ENCODE results near the gene NCKAP5. TPM values are rescaled to one million over a fixed set of nuclear protein-coding genes. Genes with fewer than 3 reads are reported as not detected.

NCKAP5 gene
- total and polyA plus RNA-seq, 2 experiments from 2014 or later, result 0.21 to 0.31 TPM

DNA sequence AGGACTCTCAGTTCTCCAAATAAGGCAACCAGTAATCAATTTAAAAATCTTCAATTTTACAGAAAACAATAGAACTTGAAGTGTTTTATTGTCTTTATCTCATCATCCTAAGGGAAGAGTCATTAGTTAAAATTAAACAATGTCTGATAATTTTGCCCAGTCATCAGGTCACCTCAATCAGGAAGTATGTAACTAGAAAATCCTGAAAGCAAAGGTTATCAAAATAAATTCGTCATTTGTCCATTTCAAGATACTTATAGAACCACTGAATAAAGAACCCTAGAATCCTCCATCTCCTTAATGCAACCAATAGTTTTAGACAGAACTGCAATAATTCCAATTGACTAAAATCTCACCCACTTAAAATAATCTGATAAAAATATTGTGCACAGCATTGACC is 115.2 kb downstream of the NCKAP5 start:
- Histone ChIP-seq H3K4me3 (no peak overlapping the region), H3K27me3 (no peaks in the 10 kb centered on the region), H3K27ac (no peak overlapping the region), H3K36me3 (no peaks in the 10 kb centered on the region), H3K4me1 (ENCODE audit: low read depth) (no peaks in the 10 kb centered on the region), H3K9me3 (ENCODE audit: low read depth) (no peaks in the 10 kb centered on the region)
- no peak for DNase-seq (ENCODE audit: low read depth in 1 of 2, low spot score in 1 of 2)
- TF ChIP-seq, protein P1, sequence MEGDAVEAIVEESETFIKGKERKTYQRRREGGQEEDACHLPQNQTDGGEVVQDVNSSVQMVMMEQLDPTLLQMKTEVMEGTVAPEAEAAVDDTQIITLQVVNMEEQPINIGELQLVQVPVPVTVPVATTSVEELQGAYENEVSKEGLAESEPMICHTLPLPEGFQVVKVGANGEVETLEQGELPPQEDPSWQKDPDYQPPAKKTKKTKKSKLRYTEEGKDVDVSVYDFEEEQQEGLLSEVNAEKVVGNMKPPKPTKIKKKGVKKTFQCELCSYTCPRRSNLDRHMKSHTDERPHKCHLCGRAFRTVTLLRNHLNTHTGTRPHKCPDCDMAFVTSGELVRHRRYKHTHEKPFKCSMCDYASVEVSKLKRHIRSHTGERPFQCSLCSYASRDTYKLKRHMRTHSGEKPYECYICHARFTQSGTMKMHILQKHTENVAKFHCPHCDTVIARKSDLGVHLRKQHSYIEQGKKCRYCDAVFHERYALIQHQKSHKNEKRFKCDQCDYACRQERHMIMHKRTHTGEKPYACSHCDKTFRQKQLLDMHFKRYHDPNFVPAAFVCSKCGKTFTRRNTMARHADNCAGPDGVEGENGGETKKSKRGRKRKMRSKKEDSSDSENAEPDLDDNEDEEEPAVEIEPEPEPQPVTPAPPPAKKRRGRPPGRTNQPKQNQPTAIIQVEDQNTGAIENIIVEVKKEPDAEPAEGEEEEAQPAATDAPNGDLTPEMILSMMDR (IDR thresholded peaks at IDR 0.05; ENCODE audit: low read depth, low read length), result no peak

DNA sequence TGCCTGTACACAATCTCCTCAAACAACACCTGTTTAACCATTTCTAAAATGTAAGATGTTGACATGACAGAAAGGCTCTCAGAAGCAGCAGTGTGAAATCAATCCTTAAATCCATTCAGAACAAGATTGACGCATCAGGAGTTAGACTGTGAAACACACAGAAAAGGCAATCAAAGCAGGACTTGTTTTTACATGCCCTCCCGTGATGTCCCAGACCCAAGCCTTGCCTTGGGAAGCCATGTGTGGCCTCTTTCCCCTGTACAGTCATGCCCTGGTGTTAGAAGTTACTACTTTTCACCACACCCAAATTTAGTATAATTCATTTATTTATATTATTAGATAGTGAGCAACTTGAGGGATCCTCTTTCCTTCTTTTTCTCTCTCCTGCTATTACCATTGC is 115.7 kb downstream of the NCKAP5 start:
- TF ChIP-seq, protein P1 (IDR thresholded peaks at IDR 0.05; ENCODE audit: low read depth, low read length), result no peak
- Histone ChIP-seq H3K4me1 (ENCODE audit: low read depth) (no peaks in the 10 kb centered on the region), H3K4me3 (no peak overlapping the region)

DNA sequence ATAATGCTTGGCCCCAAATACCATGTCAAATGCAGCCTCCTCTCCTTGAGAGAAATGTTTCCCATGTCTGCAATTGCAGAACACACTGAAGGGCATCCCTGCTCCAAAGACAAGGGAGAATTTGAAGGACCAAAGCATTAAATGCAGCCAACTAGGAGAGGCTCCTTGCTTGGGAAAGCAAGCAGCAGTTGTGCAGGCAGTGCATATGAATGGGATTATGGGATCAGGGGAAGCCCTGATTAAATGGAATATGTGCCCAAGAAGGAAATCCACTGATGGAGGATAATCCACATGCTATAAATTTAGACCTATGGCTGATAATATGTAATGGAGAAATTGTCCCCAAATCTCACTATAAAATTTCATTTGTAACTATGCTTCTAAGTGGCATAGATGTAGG is 116.1 kb downstream of the NCKAP5 start:
- TF ChIP-seq, protein P1 (IDR thresholded peaks at IDR 0.05; ENCODE audit: low read depth, low read length), result no peak
- no peaks in the 10 kb centered on the region for H3K4me1 ChIP-seq (ENCODE audit: low read depth)
- no peak overlapping the region for H3K4me3 ChIP-seq
- no peaks in the 10 kb centered on the region for H3K36me3 ChIP-seq
- H3K9me3 ChIP-seq (ENCODE audit: low read depth), result no peaks in the 10 kb centered on the region
- H3K27me3 ChIP-seq, result no peaks in the 10 kb centered on the region
- no peak overlapping the region for H3K27ac ChIP-seq
- no peak for DNase-seq (ENCODE audit: low read depth in 1 of 2, low spot score in 1 of 2)

More for the DNA sequence above, 115.7 kb downstream of the NCKAP5 start:
- Histone ChIP-seq H3K36me3 (no peaks in the 10 kb centered on the region), H3K27ac (no peak overlapping the region), H3K27me3 (no peaks in the 10 kb centered on the region), H3K9me3 (ENCODE audit: low read depth) (no peaks in the 10 kb centered on the region)
- DNase-seq (ENCODE audit: low read depth in 1 of 2, low spot score in 1 of 2), result no peak

DNA sequence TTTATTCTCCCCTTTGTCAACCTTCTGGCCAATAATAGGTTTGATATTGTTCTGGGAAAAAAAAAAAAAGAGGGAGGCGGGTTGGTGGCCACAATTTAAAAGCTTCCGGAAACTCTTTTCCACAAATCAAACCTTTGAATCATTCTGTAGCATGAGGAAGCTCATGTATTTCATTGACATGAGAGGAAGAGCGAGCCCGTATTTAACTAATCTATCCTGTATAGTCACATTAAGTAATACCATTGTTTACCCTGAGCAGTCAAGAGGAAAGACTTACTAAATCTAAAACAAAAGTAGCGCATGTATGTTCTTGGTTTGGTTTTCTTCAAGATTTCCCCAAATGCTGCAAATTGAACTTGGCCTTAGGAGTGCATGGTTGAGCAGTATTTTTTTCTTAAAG is 120.1 kb downstream of the NCKAP5 start:
- TF ChIP-seq, protein P1 (IDR thresholded peaks at IDR 0.05; ENCODE audit: low read depth, low read length), result no peak
- Histone ChIP-seq H3K4me3 (no peak overlapping the region), H3K27me3 (no peaks in the 10 kb centered on the region), H3K27ac (no peak overlapping the region), H3K4me1 (ENCODE audit: low read depth) (no peaks in the 10 kb centered on the region), H3K9me3 (ENCODE audit: low read depth) (no peaks in the 10 kb centered on the region), H3K36me3 (no peaks in the 10 kb centered on the region)
- DNase-seq (ENCODE audit: low read depth in 1 of 2, low spot score in 1 of 2), result no peak

DNA sequence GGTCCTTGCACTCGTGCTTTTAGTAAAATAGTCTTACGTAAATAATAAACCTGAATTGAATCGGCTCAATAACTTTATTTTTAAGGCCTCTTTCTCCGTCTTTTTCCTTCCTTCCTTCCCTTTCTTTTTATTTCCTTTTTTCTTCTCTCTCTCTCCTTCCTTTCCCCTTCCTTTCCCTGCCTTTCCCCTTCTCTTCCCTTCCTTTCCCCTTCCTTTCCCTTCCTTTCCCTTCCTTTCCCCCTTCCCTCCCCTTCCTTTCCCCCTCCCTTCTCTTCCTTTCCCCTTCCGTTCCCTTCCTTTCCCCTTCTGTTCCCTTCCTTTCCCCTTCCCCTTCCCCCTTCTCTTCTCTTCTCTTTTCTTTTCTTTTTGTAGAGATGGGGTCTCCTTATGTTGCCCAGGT is 121.0 kb downstream of the NCKAP5 start:
- Histone ChIP-seq H3K36me3 (no peaks in the 10 kb centered on the region), H3K27me3 (no peaks in the 10 kb centered on the region), H3K4me1 (ENCODE audit: low read depth) (no peaks in the 10 kb centered on the region), H3K27ac (no peak overlapping the region), H3K4me3 (no peak overlapping the region), H3K9me3 (ENCODE audit: low read depth) (no peaks in the 10 kb centered on the region)
- TF ChIP-seq, protein P1 (IDR thresholded peaks at IDR 0.05; ENCODE audit: low read depth, low read length), result no peak
- no peak for DNase-seq (ENCODE audit: low read depth in 1 of 2, low spot score in 1 of 2)

DNA sequence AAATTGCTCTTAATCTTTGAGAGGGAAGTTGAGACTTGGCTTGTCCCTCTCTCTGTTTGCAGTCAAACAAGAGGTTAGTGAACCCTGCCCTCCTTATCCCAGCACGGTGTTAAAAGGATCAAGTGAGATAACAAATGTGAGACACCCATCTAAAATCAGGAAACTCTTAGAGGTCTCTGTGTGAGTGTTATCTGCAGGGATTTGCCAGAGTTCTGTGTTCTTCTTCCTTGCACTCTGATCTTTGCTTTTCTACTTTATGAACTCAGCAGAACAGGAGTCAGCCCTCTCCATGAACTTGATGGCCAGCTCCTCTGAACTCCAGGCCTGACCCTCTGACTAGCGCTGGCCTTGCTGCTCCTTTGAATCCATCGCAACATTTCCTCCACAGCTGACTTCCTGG is 123.8 kb downstream of the NCKAP5 start:
- DNase-seq (ENCODE audit: low read depth in 1 of 2, low spot score in 1 of 2), result no peak
- H3K27me3 ChIP-seq, result no peaks in the 10 kb centered on the region
- TF ChIP-seq, protein P1 (IDR thresholded peaks at IDR 0.05; ENCODE audit: low read depth, low read length), result no peak
- H3K4me3 ChIP-seq, result no peak overlapping the region
- H3K4me1 ChIP-seq (ENCODE audit: low read depth), result no peaks in the 10 kb centered on the region
- H3K9me3 ChIP-seq (ENCODE audit: low read depth), result no peaks in the 10 kb centered on the region
- H3K36me3 ChIP-seq, result no peaks in the 10 kb centered on the region
- H3K27ac ChIP-seq, result no peak overlapping the region

Measured in cardiac muscle cell (in vitro differentiated cells and primary cell).